ENCODE measurements around the gene FAM171A2.

GRCh38 chr17:44390250-44390870 is 26.7 kb upstream of the FAM171A2 start:
- TF ChIP-seq, protein P1, sequence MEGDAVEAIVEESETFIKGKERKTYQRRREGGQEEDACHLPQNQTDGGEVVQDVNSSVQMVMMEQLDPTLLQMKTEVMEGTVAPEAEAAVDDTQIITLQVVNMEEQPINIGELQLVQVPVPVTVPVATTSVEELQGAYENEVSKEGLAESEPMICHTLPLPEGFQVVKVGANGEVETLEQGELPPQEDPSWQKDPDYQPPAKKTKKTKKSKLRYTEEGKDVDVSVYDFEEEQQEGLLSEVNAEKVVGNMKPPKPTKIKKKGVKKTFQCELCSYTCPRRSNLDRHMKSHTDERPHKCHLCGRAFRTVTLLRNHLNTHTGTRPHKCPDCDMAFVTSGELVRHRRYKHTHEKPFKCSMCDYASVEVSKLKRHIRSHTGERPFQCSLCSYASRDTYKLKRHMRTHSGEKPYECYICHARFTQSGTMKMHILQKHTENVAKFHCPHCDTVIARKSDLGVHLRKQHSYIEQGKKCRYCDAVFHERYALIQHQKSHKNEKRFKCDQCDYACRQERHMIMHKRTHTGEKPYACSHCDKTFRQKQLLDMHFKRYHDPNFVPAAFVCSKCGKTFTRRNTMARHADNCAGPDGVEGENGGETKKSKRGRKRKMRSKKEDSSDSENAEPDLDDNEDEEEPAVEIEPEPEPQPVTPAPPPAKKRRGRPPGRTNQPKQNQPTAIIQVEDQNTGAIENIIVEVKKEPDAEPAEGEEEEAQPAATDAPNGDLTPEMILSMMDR (IDR thresholded peaks at IDR 0.05), result no peak
- TF ChIP-seq SIN3A (IDR thresholded peaks at IDR 0.05; ENCODE audit: borderline replicate concordance, insufficient read depth, low read depth, low read length) (no peak), REST (IDR thresholded peaks at IDR 0.05; ENCODE audit: insufficient read depth in 1 of 2, low read depth in 2 of 2, low read length in 1 of 2) (no peak), TCF7L2 (IDR thresholded peaks at IDR 0.05; ENCODE audit: low read depth, low read length) (no peak)
